ENCODE measurements around the gene SRPK3.

Gene SRPK3

DNA sequence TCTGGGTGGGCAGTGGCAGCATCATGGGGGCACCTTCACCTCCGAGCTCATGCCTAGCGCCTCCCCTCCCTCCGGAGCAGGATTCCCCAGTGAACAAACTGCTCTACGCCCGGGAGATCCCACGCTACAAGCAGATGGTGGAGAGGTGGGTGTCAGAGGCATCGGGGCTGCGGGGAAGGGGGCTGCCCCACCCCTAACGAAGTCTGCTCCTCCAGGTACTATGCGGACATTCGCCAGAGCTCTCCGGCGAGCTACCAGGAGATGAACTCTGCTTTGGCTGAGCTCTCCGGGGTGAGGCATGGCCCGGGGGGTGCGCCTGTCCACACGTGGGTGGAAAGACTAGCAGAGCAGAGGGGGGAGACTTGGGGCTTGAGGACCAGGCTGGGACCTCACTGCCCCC is 2.7 kb upstream of the SRPK3 start:
- no peak overlapping the region for H3K4me3 ChIP-seq (ENCODE audit: low read depth, low read length)
- TF ChIP-seq, protein P1, sequence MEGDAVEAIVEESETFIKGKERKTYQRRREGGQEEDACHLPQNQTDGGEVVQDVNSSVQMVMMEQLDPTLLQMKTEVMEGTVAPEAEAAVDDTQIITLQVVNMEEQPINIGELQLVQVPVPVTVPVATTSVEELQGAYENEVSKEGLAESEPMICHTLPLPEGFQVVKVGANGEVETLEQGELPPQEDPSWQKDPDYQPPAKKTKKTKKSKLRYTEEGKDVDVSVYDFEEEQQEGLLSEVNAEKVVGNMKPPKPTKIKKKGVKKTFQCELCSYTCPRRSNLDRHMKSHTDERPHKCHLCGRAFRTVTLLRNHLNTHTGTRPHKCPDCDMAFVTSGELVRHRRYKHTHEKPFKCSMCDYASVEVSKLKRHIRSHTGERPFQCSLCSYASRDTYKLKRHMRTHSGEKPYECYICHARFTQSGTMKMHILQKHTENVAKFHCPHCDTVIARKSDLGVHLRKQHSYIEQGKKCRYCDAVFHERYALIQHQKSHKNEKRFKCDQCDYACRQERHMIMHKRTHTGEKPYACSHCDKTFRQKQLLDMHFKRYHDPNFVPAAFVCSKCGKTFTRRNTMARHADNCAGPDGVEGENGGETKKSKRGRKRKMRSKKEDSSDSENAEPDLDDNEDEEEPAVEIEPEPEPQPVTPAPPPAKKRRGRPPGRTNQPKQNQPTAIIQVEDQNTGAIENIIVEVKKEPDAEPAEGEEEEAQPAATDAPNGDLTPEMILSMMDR (IDR thresholded peaks at IDR 0.05; ENCODE audit: borderline replicate concordance, insufficient read depth, low read depth, low read length): no peak

DNA sequence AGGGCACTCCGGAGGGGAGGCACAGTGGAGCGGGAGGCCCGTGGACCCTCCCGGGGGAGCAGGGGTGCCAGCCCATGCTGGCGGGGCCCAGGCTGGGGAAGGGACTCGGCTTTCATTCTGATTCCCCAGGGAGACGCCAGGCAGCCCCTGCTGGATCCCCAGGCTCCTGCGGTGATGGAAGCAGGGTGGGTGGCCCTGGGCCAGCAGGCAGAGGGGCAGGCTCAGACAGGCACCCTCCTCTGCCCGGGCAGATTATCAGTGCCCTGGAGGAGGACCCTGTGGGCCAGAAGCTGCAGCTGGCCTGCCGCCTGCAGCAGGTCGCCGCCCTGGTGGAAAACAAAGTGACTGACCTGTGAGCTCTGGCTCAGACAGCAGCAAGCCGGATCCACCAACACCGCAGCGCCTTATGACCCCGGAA is 2.1 kb upstream of the SRPK3 start:
- TF ChIP-seq, protein P1 (IDR thresholded peaks at IDR 0.05; ENCODE audit: borderline replicate concordance, insufficient read depth, low read depth, low read length): no peak

DNA sequence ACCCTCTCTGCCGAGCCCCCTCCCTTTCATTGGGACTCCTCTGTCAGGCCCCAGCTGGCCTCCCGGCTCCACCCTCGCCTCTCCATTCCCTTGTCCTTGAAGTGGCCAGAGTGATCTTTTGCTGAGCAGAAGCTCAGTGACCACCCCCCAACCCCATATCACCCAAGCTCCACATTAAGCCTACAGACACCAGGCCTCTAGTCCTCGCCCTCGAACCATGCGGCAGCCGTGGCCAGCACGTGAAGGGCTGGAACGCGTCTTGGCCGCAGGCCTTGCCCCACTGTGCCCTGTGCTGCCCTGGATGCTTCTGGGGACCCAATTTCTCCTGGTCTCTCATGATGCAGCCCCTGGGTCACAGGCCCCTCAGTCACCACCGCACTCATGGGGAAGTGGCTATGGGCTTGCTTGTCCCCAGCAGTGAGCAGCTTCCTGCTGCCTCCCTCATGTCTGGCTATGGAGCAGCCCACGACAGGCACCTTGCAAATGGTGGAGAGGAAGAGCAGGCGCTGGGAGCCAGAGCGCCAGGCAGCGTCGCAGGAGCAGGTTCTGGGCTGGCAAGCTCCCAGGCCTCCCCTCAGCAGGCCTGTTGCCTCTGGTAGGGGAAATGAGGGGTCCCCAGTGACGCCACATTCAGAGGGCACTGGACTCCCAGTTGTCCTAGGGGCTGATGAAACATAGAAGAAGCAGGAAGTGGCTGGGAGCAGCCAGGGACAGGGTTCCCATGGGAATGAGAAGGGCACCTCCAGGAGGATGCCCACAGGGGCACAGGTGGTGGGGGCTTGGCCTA is 757 bp upstream of the SRPK3 start:
- no peak overlapping the region for H3K4me3 ChIP-seq (ENCODE audit: low read depth, low read length)
- TF ChIP-seq, protein P1 (IDR thresholded peaks at IDR 0.05; ENCODE audit: borderline replicate concordance, insufficient read depth, low read depth, low read length): no peak

More for the DNA sequence above, 2.1 kb upstream of the SRPK3 start:
- no peak overlapping the region for H3K4me3 ChIP-seq (ENCODE audit: low read depth, low read length)

DNA sequence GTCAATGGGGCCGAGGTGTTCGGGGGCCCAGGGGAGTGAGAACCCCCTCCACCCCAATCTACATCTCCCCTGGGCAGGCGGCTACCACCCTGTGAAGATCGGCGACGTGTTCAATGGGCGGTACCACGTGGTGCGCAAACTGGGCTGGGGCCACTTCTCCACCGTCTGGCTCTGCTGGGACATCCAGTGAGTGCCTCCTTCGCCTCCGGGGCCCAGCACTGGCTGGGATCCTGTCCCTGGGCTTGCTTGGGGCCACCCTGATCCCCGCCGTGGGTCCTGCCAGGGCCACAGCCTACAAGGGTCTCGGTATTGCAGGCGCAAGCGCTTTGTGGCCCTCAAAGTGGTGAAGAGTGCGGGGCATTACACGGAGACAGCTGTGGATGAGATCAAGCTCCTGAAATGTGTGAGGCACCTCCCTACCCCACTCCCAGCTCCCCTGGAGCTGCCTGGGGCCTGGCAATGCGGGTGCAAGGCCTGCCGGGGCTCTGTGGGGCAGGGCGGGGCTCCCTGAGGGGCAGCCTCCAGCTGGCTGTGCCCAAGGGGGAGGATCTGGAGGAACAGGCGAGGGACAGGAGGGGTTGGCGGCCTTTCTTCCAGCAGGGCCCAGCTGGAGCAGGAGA is 697 bp downstream of the SRPK3 start:
- no peak overlapping the region for H3K4me3 ChIP-seq (ENCODE audit: low read depth, low read length)
- TF ChIP-seq, protein P1 (IDR thresholded peaks at IDR 0.05; ENCODE audit: borderline replicate concordance, insufficient read depth, low read depth, low read length): no peak

DNA sequence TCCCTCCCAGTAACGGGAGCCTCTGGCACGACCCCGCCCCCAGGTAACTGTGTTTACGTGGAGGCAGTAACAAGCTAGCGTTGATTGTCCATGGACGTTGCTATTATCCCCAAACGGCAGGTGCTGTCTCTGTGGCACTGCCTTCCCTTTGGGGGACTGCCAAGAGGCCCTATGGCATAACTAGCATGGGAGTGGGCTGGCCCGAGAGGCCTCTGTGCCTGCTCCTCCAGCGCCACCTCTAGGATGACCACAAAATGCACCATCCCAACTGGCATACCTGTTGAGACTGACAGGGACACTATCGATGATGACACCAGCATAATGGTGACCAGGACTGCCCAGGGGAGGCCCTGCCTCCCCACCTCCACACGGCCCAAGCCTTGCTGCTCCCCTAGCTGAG is 1.5 kb downstream of the SRPK3 start:
- TF ChIP-seq, protein P1 (IDR thresholded peaks at IDR 0.05; ENCODE audit: borderline replicate concordance, insufficient read depth, low read depth, low read length): no peak
- no peak overlapping the region for H3K4me3 ChIP-seq (ENCODE audit: low read depth, low read length)

DNA sequence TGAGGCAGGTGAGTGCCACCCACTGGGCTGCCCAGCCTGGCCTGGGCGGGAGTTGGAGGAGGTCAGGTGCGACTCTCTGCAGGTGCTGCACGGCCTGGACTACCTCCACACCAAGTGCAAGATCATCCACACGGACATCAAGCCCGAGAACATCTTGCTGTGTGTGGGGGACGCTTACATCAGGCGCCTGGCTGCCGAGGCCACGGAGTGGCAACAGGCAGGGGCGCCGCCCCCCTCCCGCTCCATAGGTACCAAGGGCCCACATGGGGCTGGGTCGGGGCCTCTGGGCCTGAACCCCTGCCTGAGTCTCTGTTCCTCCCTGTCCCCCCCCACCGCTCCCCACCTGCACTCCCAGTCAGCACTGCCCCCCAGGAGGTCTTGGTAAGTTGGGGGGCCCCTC is 2.0 kb downstream of the SRPK3 start:
- H3K4me3 ChIP-seq (ENCODE audit: low read depth, low read length): no peak overlapping the region
- TF ChIP-seq, protein P1 (IDR thresholded peaks at IDR 0.05; ENCODE audit: borderline replicate concordance, insufficient read depth, low read depth, low read length): no peak

All from GM12875 (cell line).